HL-60 (cell line): ENCODE results near the gene CFAP73.
A peak's percentile ranks its signal among the peaks of the same experiment; 100 is the strongest.

Experiments used
- CTCF ChIP-seq: IDR thresholded peaks from one replicate; pipeline ENCODE4 v1.5.1; 2011; ENCODE audit warnings: low read length, control low read depth, inconsistent platforms; ENCODE audit not compliant: insufficient read depth
- GABPA ChIP-seq: IDR thresholded peaks from 2 replicates; pipeline ENCODE4 v1.6.1; 2012; ENCODE audit warnings: low read depth
- POLR2AphosphoS5 ChIP-seq: IDR thresholded peaks from 2 replicates; pipeline ENCODE4 v1.6.1; 2012; ENCODE audit warnings: low read depth

- TF ChIP-seq CTCF (no peak), POLR2AphosphoS5 (0 out of 2 replicates have a peak, but pooled peaks have one; percentile 33), GABPA (no peak)
Observed at GRCh38 chr12:113136128-113136989, 13.2 kb upstream of the CFAP73 start.
